Neural cell (in vitro differentiated cells): ENCODE measurements around the gene CRIP1. TPM values are rescaled to one million over a fixed set of nuclear protein-coding genes. Genes with fewer than 3 reads are reported as not detected.

Source experiments
- H2AFZ ChIP-seq: fragments of 200-600, 300-800 bp; sonication (generic), shearing (Covaris generic); 2 replicates; pipeline ENCODE4 v1.6.0; 2014; ENCODE audit warnings: low read depth, mild to moderate bottlenecking, antibody characterized with exemption, low read length, moderate library complexity
- H3F3A ChIP-seq: fragments of 200-600 bp; shearing (Covaris generic); 2 replicates; pipeline ENCODE4 v1.6.1; 2016; ENCODE audit warnings: mild to moderate bottlenecking, moderate library complexity, mixed read lengths, antibody characterized with exemption, low read length; ENCODE audit not compliant: insufficient read depth, poor library complexity, severe bottlenecking
- H3K27ac ChIP-seq: fragments of 200-600, 300-800 bp; sonication (generic), shearing (Covaris generic); 2 replicates; pipeline ENCODE4 v1.5.1; 2014; ENCODE audit warnings: mild to moderate bottlenecking, low read length, moderate library complexity
- H3K27me3 ChIP-seq: fragments of 300-800, 200-600 bp; sonication (generic), shearing (Covaris generic); 2 replicates; pipeline ENCODE4 v1.6.0; 2014; ENCODE audit warnings: mild to moderate bottlenecking, low read depth, low read length, moderate library complexity; ENCODE audit not compliant: insufficient read depth
- H3K36me3 ChIP-seq: fragments of 300-800, 200-600 bp; sonication (generic), shearing (Covaris generic); 2 replicates; pipeline ENCODE4 v1.5.1; 2014; ENCODE audit warnings: mild to moderate bottlenecking, antibody characterized with exemption, low read length, moderate library complexity; ENCODE audit not compliant: insufficient read depth
- H3K4me2 ChIP-seq: fragments of 300-800, 200-600 bp; sonication (generic), shearing (Covaris generic); 2 replicates; pipeline ENCODE4 v1.6.0; 2014; ENCODE audit warnings: mild to moderate bottlenecking, low read length
- H3K4me3 ChIP-seq: fragments of 300-800, 200-600 bp; sonication (generic), shearing (Covaris generic); 2 replicates; pipeline ENCODE4 v1.5.1; 2014; ENCODE audit warnings: mild to moderate bottlenecking, low read length, moderate library complexity
- H3K79me2 ChIP-seq: fragments of 200-600 bp; shearing (Covaris generic); replicated peaks from 2 replicates; pipeline ENCODE4 v1.6.0; 2014; ENCODE audit warnings: mild to moderate bottlenecking, low read length, moderate library complexity; ENCODE audit not compliant: insufficient read depth
- H3K9ac ChIP-seq: fragments of 300-800, 200-600 bp; sonication (generic), shearing (Covaris generic); 2 replicates; pipeline ENCODE4 v1.6.1; 2016; ENCODE audit warnings: mild to moderate bottlenecking, low read length, mixed read lengths
- H3K9me2 ChIP-seq: fragments of 200-600 bp; shearing (Covaris generic); 2 replicates; pipeline ENCODE4 v1.6.1; 2016; ENCODE audit warnings: mild to moderate bottlenecking, low read length, mixed read lengths; ENCODE audit not compliant: insufficient read depth
- H3K9me3 ChIP-seq: fragments of 200-600, 300-800 bp; sonication (generic), shearing (Covaris generic); 2 replicates; pipeline ENCODE4 v1.6.1; 2016; ENCODE audit warnings: mild to moderate bottlenecking, mixed run types, low read length, moderate library complexity, mixed read lengths
- H4K20me1 ChIP-seq: fragments of 200-600 bp; shearing (Covaris generic); 2 replicates; pipeline ENCODE4 v1.6.1; 2016; ENCODE audit warnings: mild to moderate bottlenecking, mixed run types; ENCODE audit not compliant: insufficient read depth
- CTCF ChIP-seq: fragments of 450-650 bp; IDR thresholded peaks from 2 replicates; pipeline ENCODE4 v1.5.1; 2014; ENCODE audit warnings: antibody characterized with exemption, mild to moderate bottlenecking, moderate library complexity; ENCODE audit not compliant: poor library complexity, severe bottlenecking
- EP300 ChIP-seq: fragments of 450-650 bp; conservative IDR thresholded peaks from 2 replicates; pipeline ENCODE4 v1.6.1; 2014; ENCODE audit warnings: antibody characterized with exemption, mild to moderate bottlenecking, moderate library complexity; ENCODE audit not compliant: poor library complexity, severe bottlenecking
- EZH2 ChIP-seq: fragments of 200-600, 300-800 bp; shearing (Covaris generic), sonication (generic); IDR thresholded peaks from 2 replicates; pipeline ENCODE4 v1.6.1; 2014; ENCODE audit warnings: antibody characterized with exemption, low read length, borderline replicate concordance, mild to moderate bottlenecking; ENCODE audit not compliant: insufficient read depth, poor library complexity, severe bottlenecking
- MXI1 ChIP-seq: fragments of 450-650 bp; conservative IDR thresholded peaks from 2 replicates; pipeline ENCODE4 v1.6.1; 2014; ENCODE audit warnings: antibody characterized with exemption, mild to moderate bottlenecking; ENCODE audit not compliant: poor library complexity, severe bottlenecking
- POLR2AphosphoS5 ChIP-seq: IDR thresholded peaks from 2 replicates; pipeline ENCODE4 v1.6.1; 2012
- RAD21 ChIP-seq: fragments of 450-650 bp; conservative IDR thresholded peaks from 2 replicates; pipeline ENCODE4 v1.6.1; 2014; ENCODE audit warnings: antibody characterized with exemption, mild to moderate bottlenecking, moderate library complexity
- REST ChIP-seq: IDR thresholded peaks from 2 replicates; pipeline ENCODE4 v1.6.1; 2012; ENCODE audit warnings: borderline replicate concordance
- SMC3 ChIP-seq: fragments of 450-650 bp; conservative IDR thresholded peaks from 2 replicates; pipeline ENCODE4 v1.6.1; 2014; ENCODE audit warnings: antibody characterized with exemption, mild to moderate bottlenecking, moderate library complexity; ENCODE audit not compliant: poor library complexity
- TAF1 ChIP-seq: IDR thresholded peaks from 2 replicates; pipeline ENCODE4 v1.6.1; 2012; ENCODE audit warnings: low read depth
- polyA plus RNA-seq: library from polyadenylated mRNA; depleted of rRNA; stranded (reverse); fragments of >200 nt; gene quantifications from 2 replicates; pipeline ENCODE4 v1.2.3, GENCODE V29; 2014

CRIP1 gene
- polyA plus RNA-seq, 1 donor from 2014 or later = 0.58 TPM

DNA sequence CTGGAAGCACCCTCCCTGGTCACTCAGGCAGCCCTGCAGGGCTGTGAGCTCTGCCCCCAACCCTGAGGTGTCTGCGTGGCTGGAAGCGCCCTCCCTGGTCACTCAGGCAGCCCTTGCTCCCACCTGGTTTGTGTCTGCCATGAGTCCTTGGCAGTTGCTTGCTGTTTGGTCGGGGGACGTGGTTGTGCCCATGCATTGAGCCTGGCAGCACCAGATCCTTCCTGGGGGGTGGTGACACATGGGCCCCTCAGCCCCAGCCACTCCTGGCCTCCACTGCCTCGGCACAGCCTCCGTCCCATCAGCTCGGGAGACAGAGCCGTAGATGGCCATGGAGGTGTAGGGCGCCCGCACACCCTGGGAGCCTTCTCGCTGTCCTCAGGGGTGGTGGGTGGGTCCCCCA is 47.5 kb upstream of the CRIP1 start (continued):
- TF ChIP-seq RAD21 = no peak
- TF ChIP-seq POLR2AphosphoS5 = no peak

DNA sequence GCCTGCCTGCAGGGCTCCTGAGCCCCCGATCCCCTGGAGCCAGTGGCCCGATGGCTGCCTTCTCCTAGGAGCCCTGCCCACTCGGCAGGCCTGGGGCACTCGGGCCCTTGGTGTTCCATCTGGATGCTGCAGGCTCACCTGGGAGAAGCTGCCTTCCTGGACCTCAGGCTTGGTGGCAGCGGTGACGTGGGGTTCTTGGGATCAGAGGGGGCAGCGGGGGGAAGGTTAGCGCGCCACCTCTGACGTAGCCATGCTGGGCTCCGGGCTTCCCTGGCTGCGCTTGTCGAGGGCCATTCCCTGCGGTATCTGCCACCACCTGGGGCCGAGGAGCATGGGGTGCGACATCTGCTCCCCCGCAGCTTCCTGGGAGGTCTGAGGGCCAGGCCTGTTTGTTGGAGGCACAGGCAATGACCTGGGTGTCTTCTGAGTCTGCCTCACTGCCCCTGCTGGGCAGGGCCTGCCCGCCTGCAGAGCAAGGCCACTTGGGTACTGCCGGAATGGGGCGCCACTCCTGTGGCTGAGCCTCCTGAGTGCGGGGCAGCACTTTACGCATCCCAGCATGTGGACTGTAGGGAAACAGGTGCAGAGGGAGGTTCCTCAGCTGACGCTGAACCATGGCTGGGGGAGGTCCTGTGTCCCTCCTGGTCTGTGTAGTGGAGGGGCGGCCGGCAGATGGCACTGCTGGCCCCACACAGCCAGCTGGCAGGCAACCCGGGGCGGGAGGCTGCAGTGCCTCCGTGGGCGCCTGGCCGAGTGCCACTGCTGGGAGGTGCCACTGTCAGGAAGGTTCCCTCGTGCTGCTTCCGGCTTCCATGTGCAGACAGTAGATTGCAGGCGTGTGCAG is 46.8 kb upstream of the CRIP1 start:
- no peak for TF ChIP-seq TAF1
- TF ChIP-seq MXI1 = no peak
- no peak for TF ChIP-seq SMC3
- no peak for TF ChIP-seq EP300
- TF ChIP-seq POLR2AphosphoS5 = no peak
- TF ChIP-seq REST = no peak
- no peak for TF ChIP-seq EZH2
- no peak for TF ChIP-seq RAD21
- no peak for TF ChIP-seq CTCF
- H3K9ac ChIP-seq = no peak overlapping the region
- no peaks in the 10 kb centered on the region for H3K9me2 ChIP-seq
- H3K27me3 ChIP-seq = no peaks in the 10 kb centered on the region
- no peaks in the 10 kb centered on the region for H3K9me3 ChIP-seq
- H3K79me2 ChIP-seq = peaks cover 25% of the 10 kb centered on the region
- no peak overlapping the region for H3K4me2 ChIP-seq
- peaks cover 3% of the 10 kb centered on the region for H4K20me1 ChIP-seq
- no peak overlapping the region for H3K27ac ChIP-seq
- H3K36me3 ChIP-seq = no peaks in the 10 kb centered on the region
- no peak overlapping the region for H2AFZ ChIP-seq
- no peaks in the 10 kb centered on the region for H3F3A ChIP-seq
- no peak overlapping the region for H3K4me3 ChIP-seq

GRCh38 chr14:105440554-105440900 is 46.2 kb upstream of the CRIP1 start:
- no peaks in the 10 kb centered on the region for H3K27me3 ChIP-seq
- no peaks in the 10 kb centered on the region for H3K9me3 ChIP-seq
- H3K9me2 ChIP-seq = no peaks in the 10 kb centered on the region
- H3K79me2 ChIP-seq = peaks cover 19% of the 10 kb centered on the region
- TF ChIP-seq EZH2 (no peak), CTCF (no peak), REST (no peak), EP300 (no peak), POLR2AphosphoS5 (no peak), SMC3 (no peak), RAD21 (no peak), TAF1 (no peak), MXI1 (no peak)
- H3K4me3 ChIP-seq = no peak overlapping the region
- H3F3A ChIP-seq = no peaks in the 10 kb centered on the region
- no peaks in the 10 kb centered on the region for H3K36me3 ChIP-seq
- H3K4me2 ChIP-seq = no peak overlapping the region
- no peak overlapping the region for H3K27ac ChIP-seq
- no peak overlapping the region for H2AFZ ChIP-seq
- peaks cover 3% of the 10 kb centered on the region for H4K20me1 ChIP-seq
- H3K9ac ChIP-seq = no peak overlapping the region
